Activated T-cell treated with anti-CD3 and anti-CD28 coated beads, Interleukin-2, amount 50 U/mL, for 24 hours (primary cell): ENCODE data around the gene SIPA1L3.

Experiments
- DNase-seq: peaks from one replicate; pipeline ENCODE4 v3.0.0-alpha.2; 2020
- H3K27ac Mint-ChIP-seq: 2 replicates; pipeline ENCODE4 v1.8.0; 2020; ENCODE audit warnings: mild to moderate bottlenecking, mixed read lengths
- H3K27me3 Mint-ChIP-seq: 2 replicates; pipeline ENCODE4 v1.8.0; 2020; ENCODE audit warnings: mixed read lengths
- H3K36me3 Mint-ChIP-seq: 2 replicates; pipeline ENCODE4 v1.8.0; 2020; ENCODE audit warnings: low read depth, mixed read lengths
- H3K4me1 Mint-ChIP-seq: 2 replicates; pipeline ENCODE4 v1.8.0; 2020; ENCODE audit warnings: low read depth, mixed read lengths
- H3K4me3 Mint-ChIP-seq: 2 replicates; pipeline ENCODE4 v1.8.0; 2020; ENCODE audit warnings: mild to moderate bottlenecking, moderate library complexity, mixed read lengths
- H3K9me3 Mint-ChIP-seq: 2 replicates; pipeline ENCODE4 v1.8.0; 2020; ENCODE audit warnings: mixed read lengths

The SIPA1L3 gene

DNA sequence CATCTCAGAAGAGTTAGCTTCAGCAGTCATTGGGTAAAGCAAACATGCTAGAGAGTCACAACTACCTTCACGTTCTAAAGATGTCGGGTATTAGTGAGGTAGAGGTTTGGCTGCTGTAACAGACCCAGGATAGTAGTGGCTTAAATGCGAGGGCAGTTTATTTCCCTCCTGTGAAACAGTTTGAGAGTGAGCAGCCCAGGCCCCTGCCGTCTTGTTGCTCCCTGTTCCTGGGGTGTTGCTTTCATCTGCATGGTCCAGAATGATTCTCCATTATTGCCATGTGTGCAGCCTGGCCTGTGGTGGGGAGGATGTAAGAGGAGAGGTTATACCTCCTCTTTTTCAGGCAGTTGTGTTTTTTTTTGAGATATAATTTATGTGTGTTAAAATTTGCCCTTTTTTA is 63.7 kb downstream of the SIPA1L3 start:
- Mint-ChIP-seq H3K36me3 (peaks cover 44% of the 10 kb centered on the region), H3K4me1 (peaks cover 4% of the 10 kb centered on the region), H3K27me3 (no peaks in the 10 kb centered on the region), H3K27ac (no peak overlapping the region), H3K4me3 (no peak overlapping the region), H3K9me3 (peaks cover 23% of the 10 kb centered on the region)
- no peak for DNase-seq

DNA sequence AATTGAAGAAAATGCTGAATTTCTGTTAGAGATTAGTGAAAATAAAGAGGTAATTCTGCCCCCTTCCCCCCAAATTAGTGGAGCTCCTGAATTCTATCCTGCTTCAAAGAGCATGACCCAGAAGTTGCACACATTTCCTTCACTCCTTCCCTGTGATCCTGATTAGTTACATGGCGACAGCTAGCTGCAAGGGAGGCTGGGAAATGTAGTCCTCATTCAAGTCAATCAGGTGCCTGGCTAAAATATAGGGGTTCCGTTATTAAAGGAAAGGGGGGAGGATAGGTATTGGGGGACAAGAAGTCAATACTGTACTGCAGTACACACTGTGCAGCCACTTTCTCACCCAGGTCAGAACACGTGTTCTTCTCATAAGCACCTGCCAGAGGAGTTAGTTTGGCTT is 65.8 kb downstream of the SIPA1L3 start:
- Mint-ChIP-seq H3K4me3 (no peak overlapping the region), H3K9me3 (peaks cover 23% of the 10 kb centered on the region), H3K36me3 (peaks cover 36% of the 10 kb centered on the region), H3K4me1 (peaks cover 4% of the 10 kb centered on the region), H3K27me3 (no peaks in the 10 kb centered on the region), H3K27ac (no peak overlapping the region)
- no peak for DNase-seq

DNA sequence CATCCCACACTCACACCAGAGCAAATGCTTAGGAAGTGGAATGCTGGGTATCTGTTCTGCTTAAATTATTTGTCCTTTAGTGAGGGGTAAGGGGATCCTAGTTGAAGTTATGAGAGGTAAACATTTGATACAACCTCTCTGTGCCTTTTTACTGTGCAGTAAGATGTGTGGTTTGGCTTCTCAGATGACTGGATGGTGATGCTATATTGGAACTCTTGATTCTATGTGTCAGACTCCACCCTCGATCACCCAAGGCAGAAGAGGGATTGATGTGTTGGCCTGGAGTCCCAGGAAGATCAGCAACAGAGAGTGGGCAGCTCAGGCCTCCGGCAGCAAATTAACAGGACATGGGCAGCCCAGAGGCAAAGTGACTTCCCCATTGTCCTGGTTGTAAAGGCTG is 66.7 kb downstream of the SIPA1L3 start:
- Mint-ChIP-seq H3K9me3 (peaks cover 21% of the 10 kb centered on the region), H3K4me1 (peaks cover 4% of the 10 kb centered on the region), H3K36me3 (peaks cover 31% of the 10 kb centered on the region), H3K4me3 (no peak overlapping the region), H3K27me3 (no peaks in the 10 kb centered on the region), H3K27ac (no peak overlapping the region)
- DNase-seq, result no peak

DNA sequence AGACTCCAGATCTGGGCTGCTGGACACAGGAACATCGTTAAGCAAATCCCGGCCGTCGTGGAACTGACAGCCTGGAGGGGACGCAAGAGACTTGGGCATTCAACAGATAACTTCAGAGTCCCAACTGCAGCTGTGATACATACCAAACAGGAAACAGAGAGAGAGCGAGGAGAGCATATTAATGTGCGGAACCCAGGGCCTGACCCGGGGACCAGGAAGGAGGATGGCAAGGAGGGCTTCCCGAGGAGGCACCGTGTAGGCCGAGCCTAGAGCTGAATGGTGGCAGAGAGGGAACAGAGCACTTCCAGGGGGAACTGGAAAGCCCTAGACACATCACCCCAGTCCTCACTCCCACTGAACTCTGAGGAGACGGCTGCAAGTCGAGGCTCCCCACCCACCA is 68.1 kb downstream of the SIPA1L3 start:
- H3K4me1 Mint-ChIP-seq, result peaks cover 4% of the 10 kb centered on the region
- H3K27ac Mint-ChIP-seq, result no peak overlapping the region
- H3K36me3 Mint-ChIP-seq, result peaks cover 21% of the 10 kb centered on the region
- no peak overlapping the region for H3K4me3 Mint-ChIP-seq
- H3K27me3 Mint-ChIP-seq, result no peaks in the 10 kb centered on the region
- DNase-seq, result no peak
- peaks cover 12% of the 10 kb centered on the region for H3K9me3 Mint-ChIP-seq

DNA sequence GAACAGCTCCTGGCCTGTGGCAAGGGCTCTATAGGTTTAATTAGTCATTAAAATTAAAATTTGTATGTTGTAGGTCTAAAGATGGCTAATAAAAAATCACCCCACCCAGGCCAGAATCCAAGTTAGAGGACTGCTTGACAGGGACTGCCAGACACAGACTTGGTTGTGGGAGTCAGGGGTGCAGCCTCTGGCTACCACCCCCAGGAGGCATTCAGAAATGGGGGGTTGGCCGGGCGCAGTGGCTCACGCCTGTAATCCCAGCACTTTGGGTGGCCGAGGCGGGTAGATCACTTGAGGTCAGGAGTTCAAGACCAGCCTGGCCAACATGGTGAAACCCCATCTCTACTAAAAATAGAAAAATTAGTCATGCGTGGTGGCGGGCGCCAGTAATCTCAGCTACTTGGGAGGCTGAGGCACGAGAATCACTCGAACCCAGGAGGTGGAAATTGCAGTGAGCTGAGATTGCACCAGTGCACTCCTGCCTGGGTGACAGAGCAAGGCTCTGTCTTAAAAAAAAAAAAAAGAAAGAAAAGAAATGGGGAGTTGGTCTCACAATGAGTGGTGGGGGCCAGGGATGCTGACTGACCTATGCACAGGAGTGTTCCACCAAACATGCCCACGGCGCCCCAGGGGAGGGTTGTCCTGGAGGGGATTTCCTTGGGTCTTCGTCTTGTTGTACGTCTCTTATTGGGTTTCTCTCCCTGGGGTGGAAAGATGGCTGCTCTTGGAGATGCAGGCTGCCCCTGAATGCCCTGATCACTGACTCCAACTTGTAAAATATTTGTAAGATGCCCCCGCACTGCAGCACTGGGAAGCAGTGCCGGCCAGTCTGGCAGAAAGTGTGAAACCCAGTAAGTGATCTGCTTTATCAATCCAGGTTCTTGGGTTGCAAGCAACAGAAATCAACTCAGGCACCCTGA is 68.8 kb downstream of the SIPA1L3 start:
- no peak for DNase-seq
- Mint-ChIP-seq H3K4me3 (no peak overlapping the region), H3K9me3 (peaks cover 4% of the 10 kb centered on the region), H3K36me3 (peaks cover 13% of the 10 kb centered on the region), H3K4me1 (peaks cover 6% of the 10 kb centered on the region), H3K27ac (no peak overlapping the region), H3K27me3 (no peaks in the 10 kb centered on the region)

DNA sequence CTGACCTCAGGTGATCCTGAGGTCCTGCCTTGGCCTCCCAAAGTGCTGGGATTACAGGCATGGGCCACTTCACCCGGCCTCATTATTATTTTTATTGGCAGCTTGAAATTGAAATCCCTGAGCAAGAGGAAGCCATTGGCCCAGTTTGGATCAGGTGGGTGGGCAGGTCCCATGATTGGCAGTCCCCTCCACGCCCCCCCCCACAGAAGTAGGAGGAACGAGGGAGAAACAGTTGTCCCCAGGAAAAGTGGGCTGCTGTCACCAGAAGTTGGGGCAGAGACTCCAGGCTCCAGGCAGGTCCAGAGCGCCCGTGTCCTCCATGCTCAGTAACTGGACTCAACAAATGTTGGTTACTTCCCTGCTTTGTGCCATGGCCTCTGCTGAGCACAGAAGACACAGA is 70.4 kb downstream of the SIPA1L3 start:
- H3K27ac Mint-ChIP-seq, result no peak overlapping the region
- DNase-seq, result no peak
- H3K9me3 Mint-ChIP-seq, result no peaks in the 10 kb centered on the region
- peaks cover 8% of the 10 kb centered on the region for H3K36me3 Mint-ChIP-seq
- peaks cover 6% of the 10 kb centered on the region for H3K4me1 Mint-ChIP-seq
- H3K4me3 Mint-ChIP-seq, result no peak overlapping the region
- H3K27me3 Mint-ChIP-seq, result no peaks in the 10 kb centered on the region

DNA sequence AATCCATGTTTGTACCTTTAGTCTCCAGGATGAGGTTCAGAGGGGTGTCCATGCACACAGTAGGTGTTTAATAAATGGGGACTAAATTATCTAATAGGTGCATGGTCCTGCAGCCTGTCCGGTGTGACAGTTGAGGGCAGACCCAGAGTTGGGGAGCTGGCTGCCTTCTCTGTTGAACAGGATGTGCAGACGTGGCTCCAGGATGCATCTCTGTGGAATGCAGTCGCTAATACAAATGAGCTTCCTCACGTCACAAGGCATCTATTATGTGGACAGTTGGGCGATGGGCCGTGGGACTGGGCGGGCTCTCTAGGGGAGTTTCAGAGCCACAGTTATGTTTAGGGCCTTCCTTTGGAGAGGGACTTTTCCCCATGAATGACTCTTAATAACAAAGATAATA is 71.0 kb downstream of the SIPA1L3 start:
- DNase-seq, result no peak
- no peaks in the 10 kb centered on the region for H3K27me3 Mint-ChIP-seq

DNA sequence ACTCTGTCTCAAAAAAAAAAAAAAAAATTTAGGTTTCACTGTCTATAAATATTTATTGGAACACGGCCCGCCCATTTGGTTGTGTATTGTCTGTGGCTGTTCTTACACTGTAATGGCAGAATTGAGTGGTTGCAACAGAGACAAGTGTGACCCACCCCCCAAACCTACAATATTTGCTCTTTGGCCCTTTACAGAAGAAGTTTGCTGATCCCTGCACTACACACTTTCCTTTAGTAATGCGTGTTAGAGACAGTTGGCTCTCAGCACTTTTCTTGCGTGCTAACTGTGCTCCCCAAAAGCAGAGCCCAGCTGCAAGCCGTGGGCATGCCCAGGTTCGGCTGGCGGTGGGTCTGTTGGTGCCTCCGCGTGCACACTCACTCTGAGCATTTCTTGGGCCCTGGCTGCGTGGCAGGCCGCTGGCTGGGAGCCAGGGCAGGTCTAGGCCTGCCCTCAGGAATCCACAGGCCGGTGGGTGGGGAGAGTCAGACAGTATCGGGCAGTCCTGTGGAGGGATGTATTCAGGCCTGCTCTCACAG is 72.6 kb downstream of the SIPA1L3 start:
- DNase-seq, result no peak
- H3K9me3 Mint-ChIP-seq, result no peaks in the 10 kb centered on the region
- peaks cover under 1% of the 10 kb centered on the region for H3K36me3 Mint-ChIP-seq
- no peak overlapping the region for H3K27ac Mint-ChIP-seq
- peaks cover 2% of the 10 kb centered on the region for H3K4me1 Mint-ChIP-seq
- no peaks in the 10 kb centered on the region for H3K27me3 Mint-ChIP-seq
- H3K4me3 Mint-ChIP-seq, result no peak overlapping the region

More for the DNA sequence above, 71.0 kb downstream of the SIPA1L3 start:
- Mint-ChIP-seq H3K4me3 (no peak overlapping the region), H3K9me3 (no peaks in the 10 kb centered on the region), H3K4me1 (peaks cover 6% of the 10 kb centered on the region), H3K36me3 (peaks cover 8% of the 10 kb centered on the region), H3K27ac (no peak overlapping the region)

DNA sequence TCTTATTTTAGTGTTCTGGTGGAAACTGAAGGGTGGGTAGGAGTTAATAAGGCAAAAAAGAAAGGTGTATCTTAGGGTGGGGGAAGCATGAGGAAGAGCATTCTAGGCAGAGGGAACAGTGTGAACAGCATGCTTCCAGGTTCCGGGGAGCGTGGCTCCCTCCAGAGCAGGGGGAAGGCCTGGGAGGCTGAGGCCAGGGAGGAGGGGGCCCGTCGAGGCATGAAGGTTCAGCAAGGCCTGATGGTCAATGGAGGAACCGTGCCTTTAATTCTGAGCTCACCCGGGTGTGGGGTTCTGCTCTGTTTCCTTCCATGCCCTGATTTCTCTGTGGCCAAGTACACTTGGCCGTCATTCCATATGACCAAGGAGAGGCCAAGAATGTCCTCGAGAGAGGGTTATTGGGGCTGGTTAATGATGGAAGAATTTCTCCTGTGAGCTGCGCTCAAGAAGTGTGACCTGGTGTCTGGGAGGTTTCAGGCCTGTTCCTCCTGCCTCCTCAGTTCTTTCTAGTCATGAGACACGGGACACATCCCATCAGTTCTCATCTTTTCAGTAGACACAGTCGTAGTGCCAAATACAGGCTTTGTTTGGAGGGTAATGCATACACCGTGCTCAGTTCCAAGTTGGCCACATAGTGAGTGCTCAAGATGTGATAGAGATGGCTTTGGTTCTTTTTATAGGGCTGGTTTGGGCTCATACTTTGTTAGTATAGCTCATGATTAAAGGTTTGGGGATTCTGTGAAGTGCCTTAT is 73.6 kb downstream of the SIPA1L3 start:
- DNase-seq, result no peak
- peak overlapping the region; percentile 0 for H3K27ac Mint-ChIP-seq
- peaks cover 6% of the 10 kb centered on the region for H3K4me1 Mint-ChIP-seq
- no peaks in the 10 kb centered on the region for H3K27me3 Mint-ChIP-seq
- no peaks in the 10 kb centered on the region for H3K36me3 Mint-ChIP-seq
- H3K4me3 Mint-ChIP-seq, result no peak overlapping the region
- H3K9me3 Mint-ChIP-seq, result no peaks in the 10 kb centered on the region

DNA sequence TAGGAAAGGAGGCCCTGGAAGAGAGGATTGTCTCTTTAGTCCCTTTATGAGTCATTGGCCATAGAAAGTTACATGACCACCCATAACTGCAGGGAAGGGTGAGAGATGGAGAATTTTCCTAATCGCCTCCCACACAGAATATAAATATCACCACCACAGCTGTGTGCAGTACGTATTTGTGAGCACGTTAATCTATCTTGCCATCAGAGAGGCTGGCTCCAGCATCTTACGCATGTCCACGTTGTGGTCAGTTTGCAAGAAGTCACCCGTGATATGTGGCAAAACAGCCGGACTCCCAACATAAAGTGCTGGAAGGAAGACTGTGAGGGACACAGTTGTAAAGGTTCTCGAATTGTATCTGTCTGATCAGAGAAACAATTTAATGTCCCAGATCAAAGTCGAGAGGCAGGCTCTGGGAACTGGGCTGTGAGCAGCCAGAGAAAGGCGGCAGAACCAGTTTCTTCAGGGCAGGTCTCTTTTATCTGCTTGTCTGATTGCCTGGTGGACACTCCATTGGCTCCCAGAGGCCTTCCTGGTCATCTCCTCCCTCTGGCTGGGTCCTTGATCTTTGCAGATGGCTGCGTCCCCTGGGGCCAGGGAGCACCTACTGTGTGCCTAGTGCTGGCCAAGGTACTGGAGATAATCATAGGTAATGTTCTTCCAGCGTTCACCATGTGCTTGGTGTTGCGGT is 74.9 kb downstream of the SIPA1L3 start:
- no peak overlapping the region for H3K4me3 Mint-ChIP-seq
- H3K4me1 Mint-ChIP-seq, result peaks cover 15% of the 10 kb centered on the region
- H3K27ac Mint-ChIP-seq, result no peak overlapping the region
- no peak for DNase-seq
- no peaks in the 10 kb centered on the region for H3K36me3 Mint-ChIP-seq
- no peaks in the 10 kb centered on the region for H3K9me3 Mint-ChIP-seq
- no peaks in the 10 kb centered on the region for H3K27me3 Mint-ChIP-seq

DNA sequence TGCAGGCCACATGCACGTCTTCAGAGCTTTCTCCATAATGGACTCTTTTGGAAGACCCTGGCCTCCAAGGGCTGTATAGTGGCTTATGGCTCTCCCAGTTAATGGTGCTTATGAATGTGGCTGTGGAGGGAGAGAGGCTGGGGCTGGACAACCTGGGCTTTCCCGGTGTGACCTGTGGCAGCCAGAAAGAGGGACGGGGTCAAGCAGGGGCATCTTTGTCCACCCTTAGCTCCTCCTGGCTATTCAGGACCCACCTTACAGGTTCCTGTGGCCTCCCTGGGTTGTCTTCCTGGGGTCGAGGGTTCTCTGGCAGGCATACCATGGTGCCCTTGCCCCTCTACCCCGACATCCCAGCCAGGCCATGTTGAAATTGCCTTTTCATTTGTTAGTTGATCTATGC is 75.6 kb downstream of the SIPA1L3 start:
- no peak for DNase-seq
- Mint-ChIP-seq H3K27ac (no peak overlapping the region), H3K4me1 (peaks cover 15% of the 10 kb centered on the region), H3K27me3 (no peaks in the 10 kb centered on the region), H3K4me3 (no peak overlapping the region), H3K9me3 (no peaks in the 10 kb centered on the region), H3K36me3 (no peaks in the 10 kb centered on the region)

DNA sequence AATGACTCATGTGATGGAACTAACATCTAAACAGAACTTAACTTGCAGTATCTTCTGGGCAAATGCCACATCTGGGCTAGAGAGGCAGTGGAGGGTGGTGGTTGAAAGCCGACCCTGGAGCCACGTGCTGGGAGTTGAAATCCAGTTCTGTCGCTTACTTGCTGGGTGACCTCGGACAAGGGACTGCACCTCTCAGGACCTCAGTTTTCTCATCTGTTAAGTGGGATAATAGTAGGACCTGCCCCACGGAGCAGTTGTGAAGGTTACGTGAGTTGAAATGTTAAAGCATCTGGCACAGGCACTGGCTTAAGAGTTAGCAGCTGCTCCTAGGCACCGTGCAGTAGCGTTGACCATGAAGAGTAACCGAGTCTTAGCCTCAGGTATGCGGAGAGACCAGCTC is 76.1 kb downstream of the SIPA1L3 start:
- H3K4me3 Mint-ChIP-seq, result no peak overlapping the region
- peaks cover 15% of the 10 kb centered on the region for H3K4me1 Mint-ChIP-seq
- no peak overlapping the region for H3K27ac Mint-ChIP-seq
- no peaks in the 10 kb centered on the region for H3K36me3 Mint-ChIP-seq
- DNase-seq, result no peak
- H3K9me3 Mint-ChIP-seq, result no peaks in the 10 kb centered on the region
- no peaks in the 10 kb centered on the region for H3K27me3 Mint-ChIP-seq

DNA sequence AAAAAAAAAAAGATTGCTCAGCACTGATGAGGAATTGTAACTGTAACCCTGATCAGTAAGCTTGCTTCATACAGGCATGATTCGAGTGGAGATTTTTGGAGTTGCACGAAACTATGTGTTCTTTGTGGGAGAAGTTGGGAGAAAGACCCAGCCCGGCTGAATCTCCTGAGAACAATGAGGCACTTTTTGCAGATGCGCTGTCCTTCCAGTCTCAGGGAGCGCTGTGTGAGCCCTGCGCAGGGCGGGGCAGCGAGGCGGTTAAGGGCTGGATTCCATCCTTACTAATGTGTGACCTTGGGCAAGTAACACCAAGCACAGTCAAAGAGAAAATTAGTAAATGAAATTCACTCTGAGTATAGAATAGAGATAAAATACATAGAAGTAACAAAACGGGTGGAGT is 76.9 kb downstream of the SIPA1L3 start:
- H3K4me1 Mint-ChIP-seq, result peaks cover 18% of the 10 kb centered on the region
- no peaks in the 10 kb centered on the region for H3K9me3 Mint-ChIP-seq
- H3K27ac Mint-ChIP-seq, result no peak overlapping the region
- no peak overlapping the region for H3K4me3 Mint-ChIP-seq
- no peak for DNase-seq
- H3K27me3 Mint-ChIP-seq, result no peaks in the 10 kb centered on the region
- H3K36me3 Mint-ChIP-seq, result no peaks in the 10 kb centered on the region

DNA sequence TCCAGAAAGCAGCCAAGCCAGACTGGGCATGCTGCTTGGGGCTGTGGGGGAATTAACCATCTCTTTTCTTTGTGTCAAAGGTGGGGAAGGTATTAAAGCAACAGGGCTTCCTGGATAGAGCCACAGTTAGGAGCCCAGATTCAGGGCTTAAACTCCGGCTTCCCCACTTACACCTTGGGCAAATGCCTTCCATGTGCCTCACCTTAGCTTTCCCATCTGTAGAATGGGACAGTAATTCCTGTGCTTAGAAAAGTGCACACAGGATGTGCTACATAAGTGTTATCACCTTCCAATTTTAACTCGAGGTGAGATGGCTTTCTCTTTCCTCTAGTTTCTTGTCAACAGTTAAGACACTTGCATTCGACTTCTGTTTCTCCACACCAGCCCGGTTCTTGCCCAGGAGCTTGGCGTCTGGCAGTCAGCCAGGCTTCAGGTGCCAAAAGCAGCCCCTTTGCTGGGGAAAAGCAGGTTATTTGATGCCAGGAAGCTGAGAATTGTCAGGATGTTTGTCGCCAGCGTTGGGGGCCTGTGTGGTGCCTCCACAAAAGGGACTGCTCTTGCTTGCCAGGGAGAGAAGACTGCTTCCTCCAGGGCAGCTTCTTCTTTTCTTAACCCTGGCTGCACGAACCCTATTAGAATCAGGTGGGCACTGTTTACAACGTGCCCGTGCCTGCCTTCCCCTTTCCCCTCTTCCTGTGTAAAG is 79.2 kb downstream of the SIPA1L3 start:
- DNase-seq, result no peak
- H3K4me1 Mint-ChIP-seq, result peaks cover 19% of the 10 kb centered on the region
- H3K27me3 Mint-ChIP-seq, result no peaks in the 10 kb centered on the region
- H3K9me3 Mint-ChIP-seq, result no peaks in the 10 kb centered on the region
- H3K4me3 Mint-ChIP-seq, result no peak overlapping the region
- H3K27ac Mint-ChIP-seq, result peak overlapping the region; percentile 55
- no peaks in the 10 kb centered on the region for H3K36me3 Mint-ChIP-seq
